ENCODE data around the gene PTTG1. TPM values are rescaled to one million over a fixed set of nuclear protein-coding genes. Genes with fewer than 3 reads are reported as not detected.

Gene PTTG1
- total RNA-seq = 10 to 100 TPM; 12.5 to 17.7 (median 13.8) TPM

- H3K36me3 ChIP-seq = no peaks in the 10 kb centered on the region
- H3K4me3 ChIP-seq = peak within 1 kb of the TSS; percentile 76 to 85 (median 79)
- DNase-seq (ENCODE audit: low spot score in 2 of 2) = peak; percentile 90 to 95
- H3K27me3 ChIP-seq = no peaks in the 10 kb centered on the region
- no peak for TF ChIP-seq POLR2A (IDR thresholded peaks at IDR 0.05)
- TF ChIP-seq POLR2AphosphoS5 (IDR thresholded peaks at IDR 0.05) = peak in 1 of 3 donors; percentile 20
- H3K4me1 ChIP-seq = no peaks in the 10 kb centered on the region
- intact Hi-C loops (cut with DNase I; ENCODE audit: low total_unique reads) = no loop called here
- H3K9me3 ChIP-seq = no peaks in the 10 kb centered on the region
- peak within 1 kb of the TSS; percentile 82 to 86 for H3K27ac ChIP-seq
These were observed at the start of gene PTTG1 for GRCh38 chr5:160421625-160422258. TSS of gene PTTG1 (plus strand) at chr5:160421855. CDS start at chr5:160422313, 458 bp downstream.

- Histone ChIP-seq H3K36me3 (no peaks in the 10 kb centered on the region), H3K27ac (no peak overlapping the region), H3K4me3 (no peak overlapping the region), H3K27me3 (no peaks in the 10 kb centered on the region), H3K9me3 (no peaks in the 10 kb centered on the region), H3K4me1 (no peaks in the 10 kb centered on the region)
- TF ChIP-seq POLR2AphosphoS5 (IDR thresholded peaks at IDR 0.05) (no peak), POLR2A (IDR thresholded peaks at IDR 0.05) (no peak), CTCF (IDR thresholded peaks at IDR 0.05) (no peak)
- no peak for DNase-seq (ENCODE audit: low spot score in 2 of 2)
- intact Hi-C loops (cut with DNase I; ENCODE audit: low total_unique reads) = no loop called here
These were observed 46.5 kb upstream of the PTTG1 start for GRCh38 chr5:160375166-160375565.

GRCh38 chr5:160375701-160376100 lies 46.0 kb upstream of the PTTG1 start:
- intact Hi-C loops (cut with DNase I; ENCODE audit: low total_unique reads) = no loop called here
- DNase-seq (ENCODE audit: low spot score in 2 of 2) = no peak
- no peak overlapping the region for H3K27ac ChIP-seq
- H3K4me1 ChIP-seq = no peaks in the 10 kb centered on the region
- H3K4me3 ChIP-seq = no peak overlapping the region
- H3K36me3 ChIP-seq = no peaks in the 10 kb centered on the region
- TF ChIP-seq POLR2A (IDR thresholded peaks at IDR 0.05) = no peak
- H3K27me3 ChIP-seq = no peaks in the 10 kb centered on the region
- no peaks in the 10 kb centered on the region for H3K9me3 ChIP-seq

- H3K27ac ChIP-seq = no peak overlapping the region
- no peaks in the 10 kb centered on the region for H3K4me1 ChIP-seq
- no peaks in the 10 kb centered on the region for H3K27me3 ChIP-seq
- H3K36me3 ChIP-seq = no peaks in the 10 kb centered on the region
- intact Hi-C loops (cut with DNase I; ENCODE audit: low total_unique reads) = no loop called here
- H3K4me3 ChIP-seq = no peak overlapping the region
- no peak for TF ChIP-seq CTCF (IDR thresholded peaks at IDR 0.05)
- TF ChIP-seq POLR2A (IDR thresholded peaks at IDR 0.05) = no peak
- TF ChIP-seq POLR2AphosphoS5 (IDR thresholded peaks at IDR 0.05) = no peak
- DNase-seq (ENCODE audit: low spot score in 2 of 2) = no peak
- H3K9me3 ChIP-seq = no peaks in the 10 kb centered on the region
These were observed 45.2 kb upstream of the PTTG1 start for GRCh38 chr5:160376416-160376815.

- no peak for DNase-seq (ENCODE audit: low spot score in 2 of 2)
- no peak overlapping the region for H3K4me3 ChIP-seq
- H3K4me1 ChIP-seq = no peaks in the 10 kb centered on the region
- H3K36me3 ChIP-seq = no peaks in the 10 kb centered on the region
- no peak overlapping the region for H3K27ac ChIP-seq
- no peak for TF ChIP-seq POLR2A (IDR thresholded peaks at IDR 0.05)
- no peak for TF ChIP-seq POLR2AphosphoS5 (IDR thresholded peaks at IDR 0.05)
- no peak for TF ChIP-seq CTCF (IDR thresholded peaks at IDR 0.05)
- intact Hi-C loops (cut with DNase I; ENCODE audit: low total_unique reads) = no loop called here
- no peaks in the 10 kb centered on the region for H3K9me3 ChIP-seq
- no peaks in the 10 kb centered on the region for H3K27me3 ChIP-seq
These were observed 44.0 kb upstream of the PTTG1 start for GRCh38 chr5:160377651-160378050.

- no peak for DNase-seq (ENCODE audit: low spot score in 2 of 2)
- intact Hi-C loops (cut with DNase I; ENCODE audit: low total_unique reads) = no loop called here
- H3K27ac ChIP-seq = no peak overlapping the region
- H3K27me3 ChIP-seq = no peaks in the 10 kb centered on the region
- no peaks in the 10 kb centered on the region for H3K9me3 ChIP-seq
- H3K4me1 ChIP-seq = no peaks in the 10 kb centered on the region
- H3K36me3 ChIP-seq = no peaks in the 10 kb centered on the region
- H3K4me3 ChIP-seq = no peak overlapping the region
- no peak for TF ChIP-seq CTCF (IDR thresholded peaks at IDR 0.05)
- TF ChIP-seq POLR2A (IDR thresholded peaks at IDR 0.05) = no peak
- TF ChIP-seq POLR2AphosphoS5 (IDR thresholded peaks at IDR 0.05) = no peak
These were observed 43.3 kb upstream of the PTTG1 start for GRCh38 chr5:160378330-160378729.

Measured in breast epithelium (tissue), 4 donors.